ACHN (cell line): Measurements from ENCODE around the gene ETDC.
"Not testable (repeated sequence)": the region's sequence is repeated elsewhere in the genome, so short reads cannot be mapped to it uniquely, and the experiment has no call there.

Experiments used
- DNase-seq: peaks from one replicate; pipeline ENCODE4 v3.0.0-alpha.2; 2015
- in situ Hi-C: cut with HindIII; loops from 2 replicates; pipeline ENCODE4 v1.10.0; 2017; ENCODE audit warnings: low sequenced_read_pairs, low pct_ligation_motif_present, low pct_unique_long_range_greater_than_20kb

ETDC gene

DNA sequence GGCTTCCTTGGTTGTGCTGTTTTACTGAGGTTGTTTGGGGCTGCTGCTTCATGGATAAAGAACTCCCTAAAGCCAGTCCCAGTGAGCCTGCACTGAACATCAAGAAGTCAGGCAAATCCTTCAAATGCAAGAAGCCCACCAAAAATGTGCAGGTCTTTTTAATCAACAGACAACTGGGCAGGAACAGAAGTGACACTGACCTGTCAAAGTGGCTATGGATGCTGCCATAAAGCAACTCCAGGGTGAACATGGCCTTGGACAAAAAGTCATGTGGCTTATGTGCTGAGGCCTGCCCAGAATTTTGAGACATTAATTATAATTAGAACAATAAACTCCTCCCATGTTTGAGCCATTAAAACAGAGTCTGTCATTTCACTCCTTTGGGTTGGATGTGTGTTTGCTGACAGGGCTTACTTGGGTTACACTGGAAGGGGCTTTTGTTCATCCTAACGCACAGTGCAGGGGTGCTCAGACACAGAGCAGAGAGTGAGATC, at the start of gene ETDC:
ETDC (plus strand) TSS at position 51 of the 494 bp plus-strand sequence; CDS start at position 51, 0 bp downstream.
- in situ Hi-C loops, result no loop called here
- no peak for DNase-seq

DNA sequence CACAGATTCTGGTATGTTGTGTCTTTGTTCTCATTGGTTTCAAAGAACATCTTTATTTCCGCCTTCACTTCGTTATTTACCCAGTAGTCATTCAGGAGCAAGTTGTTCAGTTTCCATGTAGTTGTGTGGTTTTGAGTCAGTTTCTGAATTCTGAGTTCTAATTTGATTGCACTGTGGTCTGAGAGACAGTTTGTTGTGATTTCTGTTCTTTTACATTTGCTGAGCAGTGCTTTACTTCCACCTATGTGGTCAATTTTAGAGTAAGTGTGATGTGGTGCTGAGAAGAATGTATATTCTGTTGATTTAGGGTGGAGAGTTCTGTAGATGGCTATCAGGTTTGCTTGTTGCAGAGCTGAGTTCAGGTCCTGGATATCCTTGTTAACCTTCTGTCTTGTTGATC, 48.3 kb upstream of the ETDC start:
- in situ Hi-C loops, DNase-seq: not testable (repeated sequence)

DNA sequence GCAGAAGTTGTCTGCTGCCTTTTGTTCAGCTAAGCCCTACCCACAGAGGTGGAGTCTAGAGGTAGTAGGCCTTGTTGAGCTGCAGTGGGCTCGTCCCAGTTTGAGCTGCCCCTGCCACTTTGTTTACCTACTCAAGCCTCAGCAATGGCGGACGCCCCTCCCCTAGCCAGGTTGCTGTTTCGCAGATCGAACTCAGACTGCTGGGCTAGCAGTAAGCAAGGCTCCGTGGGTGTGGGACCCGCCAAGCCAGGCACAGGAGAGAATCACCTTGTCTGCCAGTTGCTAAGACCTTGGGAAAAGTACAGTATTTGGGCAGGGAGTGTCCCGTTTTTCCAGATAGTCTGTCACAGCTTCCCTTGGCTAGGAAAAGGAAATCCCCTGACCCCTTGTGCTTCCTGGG, 45.9 kb upstream of the ETDC start:
- DNase-seq, in situ Hi-C loops: not testable (repeated sequence)

DNA sequence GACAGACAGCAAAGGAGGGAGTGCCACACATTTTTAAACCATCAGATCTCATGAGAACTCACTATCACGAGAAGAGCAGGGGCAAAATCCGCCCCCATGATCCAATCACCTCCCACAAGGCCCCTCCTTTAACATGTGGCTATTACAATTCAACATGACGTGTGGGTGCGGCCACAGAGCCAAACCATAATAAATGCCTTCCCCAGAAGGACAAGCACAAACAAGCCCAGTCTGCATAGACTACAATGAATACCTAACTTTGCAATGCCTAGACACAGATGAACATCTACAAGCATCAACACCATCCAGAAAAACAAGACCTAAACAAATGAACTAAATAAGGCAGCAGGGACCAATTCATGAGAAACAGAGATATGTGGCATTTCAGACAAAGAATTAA, 45.1 kb upstream of the ETDC start:
- in situ Hi-C loops, result no loop called here
- DNase-seq, result no peak

DNA sequence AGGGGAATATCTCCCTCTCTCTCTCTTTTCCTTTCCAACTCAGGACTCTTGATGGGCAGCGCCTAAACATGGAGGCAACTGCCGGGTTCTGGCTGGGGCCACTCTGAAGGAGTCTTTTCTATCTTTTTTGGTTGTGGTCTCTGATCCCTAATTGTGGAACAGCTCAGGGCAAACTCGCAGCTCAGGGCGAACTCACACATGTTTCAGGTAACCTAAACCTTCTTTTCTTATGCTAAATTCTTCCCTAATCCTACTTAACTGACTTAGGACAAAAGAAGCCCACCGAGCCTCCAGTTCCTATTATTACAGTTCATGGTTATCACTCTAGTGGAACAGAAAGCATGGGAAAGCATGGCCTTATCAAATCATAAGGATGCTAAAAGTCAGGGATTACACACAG, 36.1 kb upstream of the ETDC start:
- in situ Hi-C loops, result no loop called here
- DNase-seq, result no peak

DNA sequence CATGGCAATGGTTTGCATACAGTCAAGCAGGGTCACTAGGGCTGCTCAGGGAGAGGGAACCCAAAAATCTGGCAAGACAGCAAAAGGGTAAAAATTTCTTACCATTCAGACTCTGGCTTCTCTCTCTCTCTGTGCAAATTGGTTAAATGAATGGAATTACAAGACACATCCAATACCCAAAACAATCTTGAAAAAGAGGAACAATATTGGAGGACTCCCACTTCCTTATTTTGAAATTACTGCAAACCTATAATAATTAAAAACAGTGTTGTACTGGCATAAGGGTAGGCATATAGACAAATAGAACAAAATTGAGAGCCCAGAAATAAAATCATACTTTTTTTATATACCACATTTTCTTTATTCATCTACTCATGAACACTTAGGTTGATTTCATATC, 33.3 kb upstream of the ETDC start:
- DNase-seq, result no peak
- in situ Hi-C loops, result no loop called here

DNA sequence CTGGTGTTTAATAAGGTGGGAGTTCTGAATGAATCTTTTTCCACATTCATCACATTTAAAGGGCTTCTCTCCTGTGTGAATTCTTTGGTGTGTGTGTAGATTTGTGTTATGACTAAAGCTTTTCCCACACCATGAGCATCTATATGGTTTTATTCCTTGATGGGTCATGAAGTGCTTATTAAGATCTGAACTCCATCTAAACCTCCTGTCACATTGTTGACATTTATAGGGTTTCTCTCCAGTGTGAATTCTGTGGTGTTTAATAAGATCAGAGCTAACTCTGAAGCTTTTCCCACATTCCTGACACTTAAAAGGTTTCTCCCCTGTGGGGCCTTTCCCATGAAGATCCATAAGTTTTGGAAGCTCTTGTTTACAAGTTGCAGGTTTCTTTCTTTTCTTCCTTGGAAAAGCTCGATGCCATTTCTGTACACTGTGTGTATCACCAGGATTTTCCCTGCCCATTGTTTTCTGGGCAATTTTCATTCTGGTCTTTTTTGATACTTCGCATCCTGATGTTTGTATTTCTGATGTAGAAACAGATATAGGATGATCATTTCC, 21.9 kb upstream of the ETDC start:
- no peak for DNase-seq
- in situ Hi-C loops, result no loop called here

DNA sequence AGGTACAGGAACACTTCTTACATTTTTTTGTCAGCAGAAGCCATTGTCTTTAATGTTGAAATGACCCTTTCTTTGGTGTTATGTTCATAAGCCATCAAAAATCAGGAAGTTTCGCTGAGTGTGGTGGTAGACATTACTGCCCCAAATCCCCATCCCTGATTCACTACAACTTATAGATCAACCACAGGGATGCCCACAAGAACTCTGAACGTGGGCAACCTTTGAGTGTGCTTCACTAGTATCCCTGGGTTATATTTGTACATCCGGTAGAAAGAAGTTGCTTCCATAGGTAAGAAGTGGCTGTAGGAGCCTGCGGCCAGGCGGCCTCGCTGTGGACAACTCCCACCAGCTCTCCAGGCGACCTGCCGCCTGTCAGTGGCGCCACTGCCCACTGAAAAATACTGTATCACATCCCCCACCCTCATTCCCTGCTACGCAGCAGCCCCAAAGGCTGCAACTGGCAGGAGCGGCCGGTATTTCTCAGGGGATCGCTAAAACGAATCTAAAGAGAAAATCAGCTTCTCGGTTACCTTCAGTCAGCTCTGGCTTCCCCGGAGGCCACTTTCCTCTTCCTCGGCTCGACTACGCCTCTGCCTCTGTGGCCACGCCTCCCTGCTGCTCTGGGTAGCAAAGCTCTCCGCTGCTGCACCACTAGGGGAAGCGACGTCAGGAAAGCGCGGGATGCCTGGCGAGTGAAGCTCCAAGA, 13.9 kb upstream of the ETDC start:
- DNase-seq, result no peak
- in situ Hi-C loops, result no loop called here

DNA sequence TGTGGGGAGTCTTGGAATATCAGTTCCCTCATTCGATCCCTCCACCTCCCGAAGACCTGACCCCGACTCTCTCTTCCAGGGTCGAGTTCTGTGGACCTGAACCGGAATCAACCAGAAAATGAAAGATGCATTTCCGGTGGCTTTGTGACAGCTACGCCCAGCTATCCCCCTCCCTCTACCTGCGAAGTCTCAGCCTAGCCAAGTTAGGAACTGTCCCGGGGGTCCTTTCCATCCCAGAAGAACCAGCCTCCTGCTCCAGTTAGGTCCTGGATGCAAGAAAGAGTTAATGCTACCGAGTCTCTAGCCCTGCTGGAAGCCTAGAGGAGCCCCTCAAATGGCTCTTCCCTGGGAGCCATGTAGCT, 13.4 kb upstream of the ETDC start:
- in situ Hi-C loops, result no loop called here
- no peak for DNase-seq

DNA sequence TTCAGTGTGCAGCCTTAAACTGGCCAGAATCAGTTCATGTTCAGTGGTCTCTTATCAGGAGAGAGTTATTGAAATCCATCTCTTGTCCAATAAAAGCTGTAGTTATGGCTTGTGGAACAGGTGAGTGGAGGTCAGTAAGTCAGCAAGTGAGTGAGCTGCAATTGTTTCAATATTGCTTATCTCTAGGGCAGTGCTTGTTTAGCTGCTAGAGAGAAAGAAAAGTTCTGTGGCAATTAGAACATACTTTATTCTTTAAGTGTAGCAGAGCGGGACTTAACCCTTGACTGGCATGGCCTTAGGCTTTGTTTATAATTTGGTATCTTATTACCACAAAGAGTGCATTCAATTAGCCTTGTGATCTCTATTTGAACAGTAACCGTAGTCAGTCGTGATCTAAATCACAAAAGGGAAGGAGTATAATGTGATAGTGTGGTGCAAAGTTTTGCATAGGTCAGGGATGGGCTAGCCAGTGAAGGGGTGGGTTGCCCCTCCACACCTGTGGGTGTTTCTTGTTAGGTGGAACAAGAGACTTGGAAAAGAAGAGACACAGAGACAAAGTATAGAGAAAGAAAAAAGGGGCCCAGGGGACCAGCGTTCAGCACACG, 6.9 kb upstream of the ETDC start:
- in situ Hi-C loops, result no loop called here
- DNase-seq, result no peak

DNA sequence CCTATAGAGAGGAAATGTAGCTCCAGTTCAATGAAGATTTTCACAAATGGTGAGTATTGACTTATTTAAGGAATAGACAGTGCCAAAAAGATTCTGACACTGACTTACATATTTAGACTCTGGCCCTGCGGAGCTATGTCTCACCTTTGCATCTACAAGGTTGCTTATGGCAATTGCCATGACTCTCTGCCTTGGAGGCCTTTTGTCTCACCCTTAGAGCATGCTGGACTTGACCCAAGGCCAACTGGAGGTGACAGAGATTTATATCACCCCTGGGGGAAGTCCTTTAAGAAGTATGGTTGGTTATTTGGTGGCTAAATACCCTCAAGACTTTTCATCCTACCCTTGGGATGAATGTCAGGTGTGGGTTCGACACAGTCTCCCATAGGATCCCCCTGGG, 4.5 kb upstream of the ETDC start:
- in situ Hi-C loops, result no loop called here
- DNase-seq, result no peak

DNA sequence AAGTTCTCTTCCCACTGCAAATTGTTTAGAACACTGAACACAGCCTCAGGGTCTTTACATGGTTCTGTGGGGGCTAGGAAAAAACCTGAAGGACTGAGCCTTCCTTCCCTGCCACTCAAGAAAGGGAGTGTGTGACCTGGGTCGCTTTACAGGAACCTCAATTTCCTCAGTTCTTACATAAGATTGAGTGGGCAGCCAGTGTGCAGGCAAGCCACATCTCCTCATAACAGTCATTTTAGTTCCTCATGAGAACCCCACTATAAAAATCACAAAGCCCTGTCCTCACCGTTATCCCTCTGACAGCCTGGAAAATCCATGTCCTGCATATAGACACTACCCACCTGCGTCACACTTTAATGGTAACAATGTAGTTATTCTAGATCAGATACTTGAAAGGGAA, 2.1 kb upstream of the ETDC start:
- DNase-seq, result no peak
- in situ Hi-C loops, result no loop called here

DNA sequence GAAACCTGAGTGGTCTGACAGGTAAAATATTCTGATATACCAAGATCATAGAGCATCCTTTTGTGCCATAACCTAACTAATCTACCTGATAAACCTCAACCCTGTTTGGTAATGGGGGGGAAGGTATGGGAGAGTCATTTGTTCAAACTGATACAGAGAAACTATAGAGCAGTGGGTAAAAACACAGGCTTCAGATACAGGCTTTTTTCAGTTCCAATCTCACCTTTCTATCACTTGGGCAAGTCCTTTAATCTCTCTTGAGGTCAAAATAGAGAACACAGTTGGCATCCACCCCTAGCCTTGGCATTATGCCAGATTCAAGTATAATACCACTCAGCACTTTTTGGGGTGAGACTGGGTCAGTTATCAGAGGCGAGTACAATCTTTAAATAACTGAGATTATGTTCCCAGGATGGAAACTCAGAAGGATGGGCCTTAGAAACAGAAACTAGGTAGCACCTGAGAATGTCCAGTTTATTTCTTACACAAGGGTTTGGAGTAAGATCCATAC, 880 bp upstream of the ETDC start:
- DNase-seq, result no peak
- in situ Hi-C loops, result no loop called here

DNA sequence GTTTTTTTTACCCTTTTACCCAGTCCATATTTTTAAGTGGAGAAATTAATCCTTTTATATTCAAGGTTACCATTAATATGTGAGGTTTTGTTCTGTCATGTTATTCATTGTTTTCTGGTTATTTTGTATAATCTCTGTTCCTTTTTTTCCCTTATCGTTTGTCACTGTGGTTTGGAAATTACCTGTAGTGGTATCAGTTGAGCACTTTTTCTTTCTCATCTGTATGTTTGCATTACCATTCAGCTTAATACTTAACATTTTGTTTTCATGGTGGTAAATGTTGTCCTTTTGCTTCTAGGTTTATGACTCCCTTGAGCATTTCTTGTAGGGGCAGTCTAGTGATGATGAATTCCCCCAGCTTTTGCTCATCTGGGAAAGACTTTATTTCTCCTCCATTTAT, 6.6 kb downstream of the ETDC start:
- DNase-seq, result no peak
- in situ Hi-C loops, result no loop called here

DNA sequence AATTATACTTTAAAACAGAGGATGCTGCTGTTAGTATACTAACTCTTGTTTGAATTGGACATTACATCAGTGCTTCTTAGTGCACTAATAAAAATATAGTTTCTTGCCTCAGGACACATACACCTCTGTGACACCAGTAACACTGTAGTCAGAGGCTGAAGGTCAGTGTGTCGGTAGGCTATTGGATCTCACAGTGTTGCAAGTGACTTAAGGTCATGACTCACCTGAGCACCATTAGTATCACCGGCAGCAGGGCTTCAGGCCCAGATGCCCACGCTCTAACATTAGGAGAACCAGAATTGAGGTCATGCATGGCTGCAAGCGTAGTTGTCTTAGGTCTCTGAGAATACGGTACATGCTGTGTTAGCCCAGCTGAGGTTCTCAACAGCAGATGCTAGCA, 15.2 kb downstream of the ETDC start:
- no peak for DNase-seq
- in situ Hi-C loops, result no loop called here

DNA sequence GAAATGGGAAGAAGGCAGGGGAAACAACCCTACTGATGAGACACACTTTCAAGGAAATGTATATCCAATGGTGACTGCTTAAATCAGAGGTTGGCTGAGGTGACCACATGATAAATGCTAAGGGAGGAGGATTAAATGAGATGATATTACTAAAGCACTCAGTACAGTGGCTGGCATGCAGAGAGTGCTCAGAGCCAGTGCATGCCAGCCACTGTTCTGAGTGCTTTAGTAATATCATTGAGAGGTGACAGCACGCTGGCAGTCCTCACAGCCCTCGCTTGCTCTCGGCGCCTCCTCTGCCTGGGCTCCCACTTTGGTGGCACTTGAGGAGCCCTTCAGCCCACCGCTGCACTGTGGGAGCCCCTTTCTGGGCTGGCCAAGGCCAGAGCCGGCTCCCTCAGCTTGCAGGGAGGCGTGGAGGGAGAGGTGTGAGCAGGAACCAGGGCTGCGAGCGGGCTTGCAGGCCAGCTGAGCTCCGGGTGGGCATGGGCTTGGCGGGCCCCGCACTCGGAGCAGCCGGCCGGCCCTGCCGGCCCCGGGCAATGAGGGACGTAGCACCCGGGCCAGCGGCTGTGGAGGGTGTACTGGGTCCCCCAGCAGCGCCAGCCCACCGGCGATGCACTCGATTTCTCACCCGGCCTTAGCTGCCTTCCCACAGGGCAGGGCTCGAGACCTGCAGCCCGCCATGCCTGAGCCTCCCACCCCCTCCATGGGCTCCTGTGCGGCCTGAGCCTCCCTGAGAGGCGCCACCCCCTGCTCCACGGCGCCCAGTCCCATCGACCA, 15.9 kb downstream of the ETDC start:
- in situ Hi-C loops, DNase-seq: not testable (repeated sequence)

DNA sequence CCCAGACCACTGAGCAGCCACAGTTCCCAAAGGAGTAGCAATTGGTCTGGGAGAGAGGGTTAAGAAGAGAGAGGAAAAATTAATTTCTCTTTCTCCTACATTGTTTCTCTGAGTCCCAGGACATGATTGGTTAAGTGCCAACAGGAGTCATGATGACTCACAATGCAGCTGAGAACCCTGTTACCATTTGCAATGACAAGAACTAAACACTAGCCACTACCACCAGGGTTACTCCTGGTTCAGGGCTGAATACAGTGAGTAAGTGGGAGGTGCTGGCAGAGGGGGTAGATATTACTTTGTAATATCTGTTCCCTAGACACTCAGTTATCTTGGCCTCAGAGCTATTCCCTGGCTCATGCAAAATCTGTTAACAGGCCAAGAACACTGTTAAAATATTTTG, 18.0 kb downstream of the ETDC start:
- peak; percentile 19 for DNase-seq
- in situ Hi-C loops, result no loop called here

DNA sequence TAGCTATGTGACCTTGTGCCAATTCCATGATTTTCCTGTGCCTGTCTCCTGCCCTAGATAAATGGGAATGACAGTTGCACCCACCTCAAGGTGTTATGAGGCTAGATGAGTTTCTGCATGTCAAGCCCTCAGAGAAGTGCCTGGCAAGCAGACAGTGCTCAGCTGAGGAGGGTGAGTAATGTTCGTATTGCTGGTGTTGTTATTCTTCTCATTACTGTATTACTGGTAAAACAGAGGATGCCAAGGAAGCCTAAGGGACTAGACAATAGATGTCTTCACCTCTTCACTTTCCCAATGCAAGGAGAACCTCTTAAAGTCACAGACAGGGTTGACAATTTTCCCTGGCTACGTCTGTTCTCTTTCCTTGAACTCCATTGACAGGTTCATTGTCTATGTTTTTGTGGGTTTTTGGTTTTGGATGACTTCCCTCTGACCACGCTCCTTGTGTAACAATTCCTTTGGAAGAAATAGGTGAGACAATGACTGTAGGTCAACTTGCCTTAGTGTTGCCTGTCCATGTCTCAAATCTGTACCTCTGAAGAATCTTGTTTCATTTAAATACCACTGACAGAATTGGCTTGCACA, 19.2 kb downstream of the ETDC start:
- no peak for DNase-seq
- in situ Hi-C loops, result no loop called here

DNA sequence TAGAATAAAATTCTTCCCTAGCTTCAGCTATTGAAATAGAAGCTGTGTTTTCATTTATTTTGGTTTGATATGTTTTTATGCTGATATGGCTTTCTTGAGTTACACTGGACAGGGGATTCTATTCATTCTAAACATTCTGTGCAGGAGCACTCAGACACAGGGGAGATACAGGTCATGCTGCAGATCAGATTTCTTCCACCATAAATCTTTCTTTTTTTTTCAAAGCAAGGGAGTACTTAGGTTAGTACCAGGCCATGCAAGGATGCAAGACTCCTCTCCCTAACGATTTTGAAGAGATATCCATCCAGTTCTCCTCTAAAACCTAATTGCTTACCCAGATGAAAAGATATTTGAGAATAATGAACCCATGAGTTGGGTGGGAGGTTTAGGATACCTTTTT, 21.4 kb downstream of the ETDC start:
- in situ Hi-C loops, result no loop called here
- no peak for DNase-seq
